CD4-positive, alpha-beta T cell treated with Interleukin-17A for 4 hours (primary cell): Measurements from ENCODE around the gene RAB3IP.
A peak's percentile ranks its signal among the peaks of the same experiment; 100 is the strongest.
"Not testable (repeated sequence)": the region's sequence is repeated elsewhere in the genome, so short reads cannot be mapped to it uniquely, and the experiment has no call there.

Source experiments
- DNase-seq: peaks from one replicate; pipeline ENCODE4 v3.0.0-alpha.2; 2020; ENCODE audit warnings: mixed read lengths

Gene RAB3IP

GRCh38 chr12:69758105-69758504, 19.4 kb downstream of the RAB3IP start:
- no peak for DNase-seq

DNA sequence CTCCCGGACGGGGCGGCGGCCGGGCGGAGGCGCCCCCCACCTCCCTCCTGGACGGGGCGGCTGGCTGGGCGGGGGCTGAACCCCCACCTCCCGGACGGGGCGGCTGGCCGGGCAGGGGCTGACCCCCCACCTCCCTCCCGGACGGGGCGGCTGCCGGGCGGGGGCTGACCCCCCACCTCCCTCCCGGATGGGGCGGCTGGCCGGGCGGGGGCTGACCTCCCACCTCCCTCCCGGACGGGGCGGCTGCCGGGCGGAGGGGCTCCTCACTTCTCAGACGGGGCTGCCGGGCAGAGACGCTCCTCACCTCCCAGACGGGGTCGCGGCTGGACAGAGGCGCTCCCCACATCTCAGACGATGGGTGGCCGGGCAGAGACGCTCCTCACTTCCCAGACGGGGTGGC, 20.9 kb downstream of the RAB3IP start:
- DNase-seq: not testable (repeated sequence)

- no peak for DNase-seq
Observed at GRCh38 chr12:69765515-69765914, 26.9 kb downstream of the RAB3IP start.

DNA sequence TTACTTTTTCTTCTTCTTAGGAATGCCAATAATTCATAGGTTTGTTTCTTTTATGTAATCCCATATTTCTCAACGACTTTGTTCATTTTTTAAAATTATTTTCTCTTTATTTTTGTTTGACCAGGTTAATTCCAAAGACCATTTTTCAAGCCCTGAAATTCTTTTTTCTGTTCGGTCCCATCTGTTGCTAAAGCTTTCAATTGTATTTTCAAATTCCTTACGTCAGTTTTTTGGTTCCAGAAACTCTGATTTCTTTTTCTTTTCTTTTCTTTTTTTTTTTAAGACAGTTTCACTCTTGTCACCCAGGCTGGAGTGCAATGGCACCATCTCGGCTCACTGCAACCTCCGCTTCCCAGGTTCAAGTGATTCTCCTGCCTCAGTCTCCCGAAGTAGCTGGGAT, 27.6 kb downstream of the RAB3IP start:
- DNase-seq: no peak

DNA sequence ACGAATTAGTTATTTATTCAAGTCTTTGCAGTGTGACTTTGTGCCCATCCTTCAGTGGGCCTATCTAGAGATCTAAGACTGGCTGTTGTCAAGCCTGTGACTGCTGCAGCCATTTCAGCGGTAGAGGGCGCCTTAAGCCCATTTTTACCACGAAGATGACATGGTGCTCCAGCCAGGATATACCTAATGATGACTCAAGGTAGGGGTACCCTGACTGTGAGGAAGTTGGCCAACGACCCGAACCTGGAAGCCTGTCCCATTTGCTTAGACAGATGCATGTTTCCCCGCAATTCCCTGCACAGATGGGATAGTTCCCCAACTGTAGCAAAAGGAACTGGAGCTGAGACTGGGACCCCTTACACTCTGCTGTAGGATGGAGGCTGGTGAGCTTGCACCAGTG, 41.3 kb downstream of the RAB3IP start:
- peak; percentile 2 for DNase-seq

- DNase-seq: no peak
Observed at GRCh38 chr12:69783365-69783764, 44.7 kb downstream of the RAB3IP start.

DNA sequence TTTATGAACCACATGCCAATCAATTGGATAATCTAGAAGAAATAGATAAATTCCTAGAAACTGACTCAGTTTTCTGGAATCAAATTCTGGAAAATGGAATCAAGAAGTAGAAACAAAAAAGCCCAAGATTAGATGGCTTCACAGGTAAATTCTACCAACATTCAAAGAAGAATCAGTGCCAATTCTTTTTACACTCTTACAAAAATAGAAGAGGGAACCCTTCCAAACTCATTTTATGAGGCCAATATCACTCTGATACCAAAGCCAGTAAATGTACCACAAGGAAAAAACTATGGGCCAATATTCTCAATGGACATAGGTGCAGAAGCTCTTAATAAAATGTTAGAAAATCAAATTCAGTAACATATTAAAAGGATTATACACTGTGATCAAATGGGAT, 50.7 kb downstream of the RAB3IP start:
- no peak for DNase-seq

DNA sequence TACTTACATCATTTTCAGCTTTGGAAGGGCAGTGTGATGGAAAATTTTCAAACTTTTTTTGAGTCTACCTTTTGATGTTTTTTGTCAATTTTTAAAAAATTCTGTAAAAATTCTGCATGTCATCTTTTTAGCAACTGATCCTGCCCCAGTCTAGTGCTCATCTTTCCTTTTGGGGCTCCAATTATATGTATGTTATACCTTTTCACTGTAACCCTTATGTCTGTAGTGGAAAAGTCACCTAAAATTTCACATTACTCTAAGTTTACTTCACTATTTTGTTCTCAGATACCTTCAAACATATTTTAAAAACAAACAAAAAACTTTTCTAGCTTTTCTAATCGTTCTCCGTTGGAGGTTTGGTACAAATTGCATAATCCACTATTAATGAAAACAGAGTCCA, 53.9 kb downstream of the RAB3IP start:
- DNase-seq: no peak

- DNase-seq: not testable (repeated sequence)
Observed at GRCh38 chr12:69807101-69807897, 68.6 kb downstream of the RAB3IP start.

GRCh38 chr12:69810870-69811498, 72.3 kb downstream of the RAB3IP start:
- DNase-seq: no peak

DNA sequence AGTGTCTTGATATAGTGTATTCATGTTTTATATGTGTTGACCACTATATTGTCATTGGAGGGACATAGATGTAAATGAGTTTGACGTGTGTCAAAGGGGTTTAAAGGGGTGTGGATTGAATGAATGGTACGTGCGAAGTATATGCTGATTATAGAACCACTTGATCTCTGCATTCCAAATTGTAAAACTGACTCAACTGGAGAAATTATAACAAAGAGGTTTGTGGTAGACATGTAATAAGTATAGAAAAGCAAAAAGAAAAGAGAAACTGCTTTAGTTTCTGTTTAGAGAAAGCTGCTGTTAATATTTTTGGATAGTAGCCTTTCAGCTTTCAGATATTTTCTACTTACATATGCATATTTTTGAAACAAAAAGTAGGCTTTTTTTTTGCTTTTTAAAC, 77.4 kb downstream of the RAB3IP start:
- DNase-seq: no peak

DNA sequence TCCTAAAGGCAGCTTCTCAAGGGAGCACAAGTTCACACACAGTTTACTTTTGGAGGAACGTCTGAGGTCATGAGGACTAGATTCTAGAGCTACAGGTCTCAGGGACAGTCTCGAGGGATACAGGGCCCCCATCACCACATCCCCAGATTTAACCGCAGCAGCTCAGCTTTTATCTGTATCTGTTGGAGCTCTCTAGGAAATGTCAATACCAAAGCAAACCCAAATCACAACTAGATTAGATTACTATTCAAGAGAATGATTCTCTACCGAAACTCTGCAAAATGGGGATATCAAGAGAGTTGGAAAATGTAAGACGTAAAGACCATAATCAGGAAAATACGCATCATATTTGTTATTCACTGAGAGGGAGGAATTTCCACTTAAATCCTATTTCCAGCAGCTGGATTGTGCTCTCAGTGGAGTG, 82.4 kb downstream of the RAB3IP start:
- DNase-seq: no peak

DNA sequence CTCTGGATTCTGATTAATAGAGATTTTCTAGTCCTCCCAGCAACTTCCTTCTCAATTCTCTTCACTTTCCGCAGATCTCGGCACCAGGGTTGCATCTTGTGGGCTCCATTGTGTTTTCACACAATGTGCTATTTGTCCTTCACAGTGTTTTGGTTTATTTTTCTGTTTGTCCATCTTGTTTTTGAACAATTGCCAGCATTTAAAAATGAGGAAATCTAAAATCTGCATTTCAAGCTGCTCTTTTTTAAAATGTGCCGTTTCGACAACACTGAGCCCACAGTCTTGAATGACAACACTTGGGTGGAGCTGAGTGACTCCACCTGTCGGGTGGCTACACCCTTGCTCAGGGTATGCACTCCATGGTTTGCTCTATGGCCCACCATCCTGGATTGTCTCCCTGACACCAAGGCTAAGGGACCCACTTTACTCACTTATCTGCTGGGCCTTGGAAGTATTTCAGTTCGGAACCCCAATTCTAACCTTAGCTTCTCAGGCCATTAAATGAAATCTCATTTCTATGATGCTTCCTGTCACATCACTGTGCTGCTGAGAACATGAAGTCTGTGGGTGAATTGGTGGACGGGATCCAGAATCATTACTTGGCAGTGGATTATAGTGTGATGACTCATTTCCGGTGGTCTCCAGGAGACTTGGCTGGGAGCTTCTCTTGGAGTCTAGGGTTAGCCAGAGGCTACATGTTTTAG, 82.9 kb downstream of the RAB3IP start:
- DNase-seq: no peak

DNA sequence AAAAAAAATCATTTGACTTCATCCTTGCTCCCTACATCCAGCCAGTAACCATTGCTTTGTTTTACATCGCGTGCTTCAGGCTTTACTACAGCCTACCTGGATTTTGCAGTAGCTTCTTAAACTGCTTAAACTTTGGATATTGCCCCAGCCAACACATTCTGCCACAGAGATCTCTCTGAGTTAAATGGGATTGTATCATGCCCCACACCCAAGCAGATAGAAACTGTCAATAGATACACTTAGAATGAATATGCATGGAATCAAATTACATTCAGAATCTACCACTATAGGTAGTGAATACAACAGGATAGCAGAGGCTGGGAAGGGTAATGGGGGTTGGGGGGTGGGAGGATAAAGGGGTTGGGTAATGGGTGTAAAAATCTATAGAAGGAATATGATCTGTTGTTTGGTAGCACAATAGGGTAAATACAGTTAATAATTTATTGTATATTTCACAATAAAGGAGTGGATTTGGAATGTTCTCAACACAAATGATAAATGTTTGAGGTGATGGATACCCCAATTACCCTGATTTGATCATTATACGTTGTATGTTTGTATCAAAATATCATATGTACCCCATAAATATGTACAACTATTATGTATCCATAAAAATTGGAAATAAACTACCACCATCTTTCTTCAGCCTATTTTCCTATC, 83.7 kb downstream of the RAB3IP start:
- no peak for DNase-seq

DNA sequence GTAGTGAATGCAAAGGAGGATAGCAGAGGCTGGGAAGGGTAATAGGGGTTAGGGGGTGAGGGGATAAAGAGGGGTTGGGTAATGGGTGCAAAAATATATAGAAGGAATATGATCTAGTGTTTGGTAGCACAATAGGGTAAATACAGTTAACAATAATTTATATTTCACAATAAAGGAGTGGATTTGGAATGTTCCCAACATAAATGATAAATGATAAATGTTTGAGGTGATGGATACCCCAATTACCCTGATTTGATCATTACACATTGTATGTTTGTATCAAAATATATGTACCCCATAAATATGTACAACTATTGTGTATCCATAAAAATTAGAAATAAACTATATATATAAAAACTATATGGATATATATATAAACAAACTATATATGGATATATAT, 85.4 kb downstream of the RAB3IP start:
- no peak for DNase-seq

DNA sequence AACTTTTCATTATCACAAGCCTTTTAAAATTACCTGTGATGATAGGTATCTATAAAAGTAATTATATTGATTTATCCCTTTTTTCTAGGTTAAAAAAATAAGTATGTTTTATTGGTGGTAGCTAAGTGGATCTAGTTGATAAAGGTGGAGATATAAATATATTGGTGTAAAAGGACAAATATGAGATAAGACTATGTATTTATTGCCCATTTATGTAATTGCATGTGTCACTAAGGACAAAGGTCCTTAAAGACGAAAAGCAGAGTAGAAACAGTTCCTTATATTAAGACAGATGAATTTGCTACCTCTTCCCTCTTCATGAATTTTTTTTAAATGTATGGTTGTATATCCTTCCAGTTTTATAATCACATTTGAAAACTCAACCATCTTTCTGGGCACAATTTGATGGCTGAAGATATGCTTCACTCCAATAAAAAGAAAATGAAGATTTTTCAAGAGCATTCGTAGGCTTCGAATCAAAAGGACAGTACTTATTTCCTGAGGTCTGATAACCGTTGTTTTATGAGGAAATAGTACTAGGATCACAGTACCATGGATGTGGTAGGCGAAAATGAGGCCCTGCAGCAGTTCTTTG, 86.4 kb downstream of the RAB3IP start, which contains the start of gene MYRFL:
Gene MYRFL (plus strand): TSS at position 262 of the 595 bp plus-strand sequence. CDS start 291 bp downstream, at position 553.
- DNase-seq: no peak

DNA sequence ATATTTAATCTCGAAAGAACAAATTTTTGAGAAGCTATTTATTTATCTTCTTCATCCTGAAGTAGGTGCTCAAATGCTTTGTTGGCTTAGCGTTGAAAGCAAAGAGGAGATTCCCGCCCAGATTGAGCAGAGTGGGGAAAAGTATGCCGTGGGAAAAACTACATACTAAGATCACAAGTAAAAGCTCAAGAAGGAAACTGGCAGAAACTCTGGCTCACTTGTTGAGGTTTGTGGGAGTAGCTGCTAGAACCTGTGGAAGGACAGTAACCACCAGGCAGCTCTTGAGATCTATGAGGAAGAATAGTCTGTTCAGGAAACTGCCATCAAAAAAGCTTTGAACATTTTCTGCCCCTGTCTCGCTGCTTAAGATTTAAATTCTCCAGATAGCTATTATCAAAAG, 90.2 kb downstream of the RAB3IP start:
- DNase-seq: no peak

DNA sequence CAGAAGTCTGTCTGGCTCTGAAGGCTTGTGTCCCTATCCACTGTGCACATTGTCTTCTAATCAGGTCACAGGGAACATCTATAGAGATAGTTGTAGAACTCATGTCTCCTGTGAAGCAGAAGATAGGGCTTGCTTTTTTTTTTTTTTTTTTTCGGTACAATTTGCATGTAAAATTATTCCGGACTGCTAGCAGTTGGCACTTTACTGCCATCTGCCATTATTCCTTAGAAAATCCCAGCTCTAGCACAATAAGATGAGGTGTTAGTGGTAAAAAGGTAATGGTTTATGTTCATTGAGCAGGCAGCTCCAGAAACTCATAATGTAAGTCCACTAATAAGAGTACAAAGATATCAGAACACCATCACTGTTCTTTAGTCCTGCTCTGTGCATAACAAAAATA, 95.0 kb downstream of the RAB3IP start:
- DNase-seq: no peak

GRCh38 chr12:69834147-69834546, 95.5 kb downstream of the RAB3IP start:
- DNase-seq: no peak

DNA sequence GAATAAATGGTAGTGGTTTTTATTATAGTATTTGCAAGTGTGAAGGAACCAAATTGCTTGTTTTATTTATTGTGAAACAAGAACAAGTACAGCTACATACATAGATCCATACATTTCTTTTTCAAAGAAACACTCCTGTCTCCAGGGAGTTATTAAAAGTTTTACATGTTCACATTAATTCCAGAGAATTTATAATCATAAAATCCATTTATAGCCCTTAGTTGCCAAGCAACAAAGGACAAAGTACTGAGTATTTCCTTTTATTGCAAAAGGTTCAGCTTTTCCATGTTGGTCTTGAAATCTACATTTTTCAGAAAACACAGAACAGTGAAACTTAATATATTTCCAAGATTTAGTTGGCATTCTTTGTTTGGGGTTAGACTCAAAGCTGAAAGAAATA, 95.9 kb downstream of the RAB3IP start:
- DNase-seq: no peak

- no peak for DNase-seq
Observed at GRCh38 chr12:69835081-69835480, 96.4 kb downstream of the RAB3IP start.

DNA sequence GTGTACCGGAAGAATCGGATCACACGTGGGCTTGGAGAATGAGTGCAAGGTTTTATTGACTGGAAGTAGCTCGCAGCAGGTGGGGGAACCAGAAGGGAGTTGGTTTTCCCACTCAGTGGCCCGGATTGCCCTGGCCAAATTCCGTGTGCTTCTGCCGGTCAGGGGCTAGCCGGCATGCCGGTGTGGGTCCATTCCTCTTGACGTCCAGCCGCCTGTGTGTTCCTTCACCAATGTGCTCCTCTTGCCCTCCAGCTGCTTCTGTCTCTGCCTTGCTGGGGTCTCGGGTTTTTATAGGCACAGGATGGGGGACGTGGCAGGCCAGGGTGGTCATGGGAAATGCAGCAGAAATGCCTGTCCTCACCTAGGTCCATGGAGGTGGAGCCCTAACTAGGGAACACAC, 97.4 kb downstream of the RAB3IP start:
- no peak for DNase-seq

GRCh38 chr12:69837191-69837590, 98.5 kb downstream of the RAB3IP start:
- DNase-seq: no peak
